Lung (tissue), 12 donors: ENCODE results near the gene ADIG. TPM values are rescaled to one million over a fixed set of nuclear protein-coding genes. Genes with fewer than 3 reads are reported as not detected.

ENCODE experiments used
- ATAC-seq: fragments of 200-7000 bp; cut with Tn5 transposase; one replicate; pipeline ENCODE4 v1.9.1; 2020; ENCODE audit warnings: moderate number of reproducible peaks; ENCODE audit not compliant: insufficient read depth, low FRiP score
- DNase-seq, 3 donors: peaks; one replicate each; pipeline ENCODE4 v3.0.0-alpha.2; 2013 to 2017
- H3K27ac ChIP-seq, 2 donors: one replicate each; pipeline ENCODE4 v1.5.1; 2013; ENCODE audit warnings: mild to moderate bottlenecking in 2 of 2, moderate library complexity in 2 of 2, control low read depth in 1 of 2, inconsistent platforms in 1 of 2, low read depth in 1 of 2, low read length in 1 of 2
- H3K27me3 ChIP-seq, 3 donors: one replicate each; pipeline ENCODE4 v1.5.1; 2013; ENCODE audit warnings: low read length in 2 of 3; ENCODE audit not compliant: control insufficient read depth in 3 of 3, insufficient read depth in 3 of 3
- H3K36me3 ChIP-seq, 4 donors: one replicate each; pipeline ENCODE4 v1.5.1; 2013; ENCODE audit warnings: low read length in 4 of 4, mild to moderate bottlenecking in 1 of 4, moderate library complexity in 1 of 4; ENCODE audit not compliant: control insufficient read depth in 4 of 4, insufficient read depth in 4 of 4
- H3K4me1 ChIP-seq, 5 donors: one replicate each; pipeline ENCODE4 v1.5.1; 2013; ENCODE audit warnings: low read length in 5 of 5, mild to moderate bottlenecking in 2 of 5, moderate library complexity in 1 of 5; ENCODE audit not compliant: control insufficient read depth in 5 of 5, insufficient read depth in 5 of 5
- H3K4me3 ChIP-seq: one replicate; pipeline ENCODE4 v1.5.1; 2013; ENCODE audit warnings: mild to moderate bottlenecking, control low read depth, moderate library complexity
- H3K9ac ChIP-seq, 2 donors: one replicate each; pipeline ENCODE4 v1.5.1; 2013; ENCODE audit warnings: low read length in 2 of 2, control low read depth in 1 of 2; ENCODE audit not compliant: insufficient read depth in 1 of 2
- H3K9me3 ChIP-seq, 4 donors: one replicate each; pipeline ENCODE4 v1.5.1; 2013; ENCODE audit warnings: low read length in 3 of 4, mild to moderate bottlenecking in 1 of 4, moderate library complexity in 1 of 4; ENCODE audit not compliant: control insufficient read depth in 4 of 4, insufficient read depth in 3 of 4
- WGBS, 2 donors: extraction: QIAGEN DNeasy Blood & Tissue Kit; methylation state at CpG; one replicate each; pipeline ENCODE4 v1.1.7; 2013; 5-methylcytosine and 5-hydroxymethylcytosine counted together
- polyA plus RNA-seq, 2 donors: library from polyadenylated mRNA; stranded (reverse); fragments of 200-250 nt; gene quantifications; one replicate each; pipeline ENCODE4 v1.2.1, GENCODE V29; 2013
- total RNA-seq, 2 donors: library from RNA; depleted of rRNA in 1 of 2; stranded (reverse); fragments of >200 nt in 1 of 2; gene quantifications; one replicate each; pipeline ENCODE4 v1.2.1, GENCODE V29; 2014 to 2021
- TF ChIP-seq, protein P1 (sequence below): IDR thresholded peaks from 2 replicates; pipeline ENCODE4 v1.5.1; 2012; ENCODE audit warnings: mild to moderate bottlenecking; ENCODE audit errors: control extremely low read depth, extremely low read depth
- donor health status: control.
- donor health status: control.
- donor health status: Bipolar disorder and iron deficiency.
- donor health status: healthy.
- donor health status: DM: yes; HTN: yes; CAD: no.

Gene ADIG
- total and polyA plus RNA-seq, 4 donors: not detected

DNA sequence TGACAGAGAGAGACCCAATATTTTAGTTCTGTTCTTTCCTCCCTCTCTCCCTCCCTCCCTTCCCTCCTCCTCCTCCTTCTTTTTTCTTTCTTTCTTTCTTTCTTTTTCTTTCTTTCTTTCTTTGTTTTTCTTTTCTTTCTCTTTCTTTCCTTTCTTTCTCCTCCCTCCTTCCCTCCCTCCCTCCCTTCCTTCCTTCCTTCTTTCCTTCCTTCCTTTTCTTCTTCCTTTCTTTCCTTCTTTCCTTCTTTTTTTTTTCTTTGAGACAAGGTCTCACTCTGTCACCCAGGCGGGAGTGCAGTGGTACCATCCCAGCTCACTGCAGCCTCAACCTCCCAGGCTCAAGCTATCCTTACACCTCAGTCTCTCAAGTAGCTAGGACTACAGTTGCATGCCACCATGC is 49.0 kb downstream of the ADIG start:
- H3K27me3 ChIP-seq: no peaks in the 10 kb centered on the region
- WGBS, 2 donors: 84 to 93% methylated on average over 1 of the region's 1 CpG
- no peaks in the 10 kb centered on the region for H3K4me1 ChIP-seq
- DNase-seq (no peak), ATAC-seq (no peak)
- H3K9me3 ChIP-seq: no peaks in the 10 kb centered on the region
- H3K9ac ChIP-seq: no peak overlapping the region
- no peaks in the 10 kb centered on the region for H3K36me3 ChIP-seq
- H3K27ac ChIP-seq: no peak overlapping the region
- TF ChIP-seq, protein P1, sequence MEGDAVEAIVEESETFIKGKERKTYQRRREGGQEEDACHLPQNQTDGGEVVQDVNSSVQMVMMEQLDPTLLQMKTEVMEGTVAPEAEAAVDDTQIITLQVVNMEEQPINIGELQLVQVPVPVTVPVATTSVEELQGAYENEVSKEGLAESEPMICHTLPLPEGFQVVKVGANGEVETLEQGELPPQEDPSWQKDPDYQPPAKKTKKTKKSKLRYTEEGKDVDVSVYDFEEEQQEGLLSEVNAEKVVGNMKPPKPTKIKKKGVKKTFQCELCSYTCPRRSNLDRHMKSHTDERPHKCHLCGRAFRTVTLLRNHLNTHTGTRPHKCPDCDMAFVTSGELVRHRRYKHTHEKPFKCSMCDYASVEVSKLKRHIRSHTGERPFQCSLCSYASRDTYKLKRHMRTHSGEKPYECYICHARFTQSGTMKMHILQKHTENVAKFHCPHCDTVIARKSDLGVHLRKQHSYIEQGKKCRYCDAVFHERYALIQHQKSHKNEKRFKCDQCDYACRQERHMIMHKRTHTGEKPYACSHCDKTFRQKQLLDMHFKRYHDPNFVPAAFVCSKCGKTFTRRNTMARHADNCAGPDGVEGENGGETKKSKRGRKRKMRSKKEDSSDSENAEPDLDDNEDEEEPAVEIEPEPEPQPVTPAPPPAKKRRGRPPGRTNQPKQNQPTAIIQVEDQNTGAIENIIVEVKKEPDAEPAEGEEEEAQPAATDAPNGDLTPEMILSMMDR: no peak
- H3K4me3 ChIP-seq: no peak overlapping the region

DNA sequence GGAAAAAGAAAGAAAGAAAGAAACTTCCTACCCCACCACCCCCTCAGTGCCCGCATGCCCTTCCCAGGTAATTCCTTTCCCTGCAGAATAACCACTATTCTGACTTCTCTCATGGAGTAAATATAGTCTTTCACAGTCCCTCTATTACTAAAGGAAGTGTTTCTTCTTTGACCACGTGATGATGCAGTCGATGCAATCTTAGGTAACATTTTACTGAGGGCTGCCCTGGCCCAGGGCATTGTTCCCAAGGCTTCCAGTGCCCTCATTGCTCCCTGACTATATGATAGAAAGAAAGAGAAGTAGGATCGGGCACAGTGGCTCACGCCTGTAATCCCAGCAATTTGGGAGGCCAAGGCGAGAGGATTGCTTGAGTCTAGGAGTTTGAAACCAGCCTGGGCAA is 49.7 kb downstream of the ADIG start:
- ATAC-seq: no peak
- Histone ChIP-seq H3K4me1 (peaks cover 0 to under 1% (median 0%) of the 10 kb centered on the region in 5 donors), H3K9ac (no peak overlapping the region), H3K9me3 (no peaks in the 10 kb centered on the region), H3K36me3 (no peaks in the 10 kb centered on the region), H3K27ac (no peak overlapping the region), H3K4me3 (no peak overlapping the region), H3K27me3 (no peaks in the 10 kb centered on the region)
- WGBS, 2 donors: 72 to 73% methylated on average over 6 of the region's 6 CpGs
- DNase-seq: no peak
- TF ChIP-seq, protein P1: no peak

- WGBS, 2 donors: 58 to 68% methylated on average over 5 of the region's 5 CpGs
- no peaks in the 10 kb centered on the region for H3K27me3 ChIP-seq
- H3K4me3 ChIP-seq: no peak overlapping the region
- H3K9ac ChIP-seq: no peak overlapping the region
- H3K4me1 ChIP-seq: peaks cover 0 to 1% (median 0%) of the 10 kb centered on the region in 5 donors
- ATAC-seq: no peak
- no peak overlapping the region for H3K27ac ChIP-seq
- H3K9me3 ChIP-seq: peaks cover 0 to 2% (median 0%) of the 10 kb centered on the region in 4 donors
- H3K36me3 ChIP-seq: no peaks in the 10 kb centered on the region
- TF ChIP-seq, protein P1: no peak
- no peak for DNase-seq
Observed at GRCh38 chr20:38631155-38632022, 50.4 kb downstream of the ADIG start.
